Right hindlimb (tissue), 1 donor: ENCODE measurements around the gene SHLD1.
"Not testable (repeated sequence)": the region's sequence is repeated elsewhere in the genome, so short reads cannot be mapped to it uniquely, and the experiment has no call there.

Source experiments
- DNase-seq: peaks from one replicate; pipeline ENCODE4 v3.0.0-alpha.2; 2018

The SHLD1 gene

DNA sequence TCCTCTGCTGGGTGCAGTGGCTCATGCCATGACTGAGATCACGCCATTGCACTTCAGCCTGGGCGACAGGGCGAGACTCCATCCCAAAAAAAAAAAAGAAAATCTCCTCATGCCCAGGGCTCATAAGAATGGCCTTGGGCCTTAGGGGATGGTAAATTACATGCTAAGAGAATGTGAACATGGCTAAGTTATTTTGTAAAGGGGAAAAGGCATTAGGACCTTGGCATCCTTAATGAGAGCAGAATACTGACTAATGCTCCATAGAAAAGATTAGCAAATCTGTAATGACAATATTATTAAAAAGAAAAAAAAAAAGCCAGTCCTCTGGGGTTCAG lies 12.6 kb upstream of the SHLD1 start:
- no peak for DNase-seq

DNA sequence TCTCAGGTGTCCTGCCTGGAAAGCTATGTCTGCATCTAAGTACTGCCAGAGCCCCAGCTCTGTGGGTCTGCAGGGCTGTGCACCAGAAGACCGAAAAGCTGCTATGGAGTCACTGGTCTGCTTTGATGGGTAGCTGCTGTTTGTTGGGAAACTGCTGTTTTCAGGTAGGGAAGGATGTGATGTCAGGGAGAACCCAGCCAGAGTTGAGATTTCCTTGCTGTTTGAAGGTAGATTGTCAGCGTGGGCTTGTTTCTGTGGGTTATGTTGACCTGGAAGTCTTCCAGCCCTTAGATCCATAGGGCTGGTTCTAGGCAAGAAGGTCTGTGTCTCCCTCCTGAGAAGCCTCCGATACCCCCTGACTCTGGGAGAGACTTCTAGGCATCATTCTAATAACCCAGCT lies 12.2 kb upstream of the SHLD1 start:
- DNase-seq, result no peak

DNA sequence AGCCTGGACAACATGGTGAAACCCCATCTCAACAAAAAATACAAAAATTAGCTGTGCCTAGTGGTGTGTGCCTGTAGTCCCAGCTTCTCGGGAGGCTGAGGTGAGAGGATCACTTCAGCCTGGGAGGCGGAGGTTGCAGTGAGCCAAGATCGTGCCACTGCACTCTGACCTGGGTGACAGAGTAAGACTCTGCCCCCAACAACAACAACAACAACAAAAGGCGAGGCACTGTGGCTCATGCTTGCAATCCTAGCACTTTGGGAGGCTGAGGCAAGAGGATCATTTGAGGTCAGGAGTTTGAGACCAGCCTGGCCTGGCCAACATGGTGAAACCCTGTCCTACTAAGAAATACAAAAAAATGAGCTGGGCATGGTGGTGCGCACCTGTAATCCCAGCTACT lies 9.6 kb upstream of the SHLD1 start:
- DNase-seq, result not testable (repeated sequence)

DNA sequence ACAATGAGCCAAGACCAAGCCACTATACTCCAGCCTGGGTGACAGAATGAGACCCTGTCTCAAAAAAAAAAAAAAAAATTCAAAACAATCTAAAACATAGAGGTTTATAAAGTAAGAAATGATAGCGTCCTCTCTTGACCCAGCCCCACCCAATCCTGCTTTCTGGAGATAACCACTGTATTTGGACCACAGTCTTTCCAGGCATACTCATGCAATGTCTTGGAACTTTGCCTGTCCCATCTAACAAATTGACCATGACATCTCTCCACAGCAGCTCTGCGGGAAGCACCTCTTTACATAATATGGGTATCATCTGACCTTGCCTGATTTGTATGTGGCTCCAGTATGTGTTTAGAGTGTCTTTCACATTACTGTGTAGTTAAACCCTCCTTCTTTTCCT lies 9.1 kb upstream of the SHLD1 start:
- no peak for DNase-seq

DNA sequence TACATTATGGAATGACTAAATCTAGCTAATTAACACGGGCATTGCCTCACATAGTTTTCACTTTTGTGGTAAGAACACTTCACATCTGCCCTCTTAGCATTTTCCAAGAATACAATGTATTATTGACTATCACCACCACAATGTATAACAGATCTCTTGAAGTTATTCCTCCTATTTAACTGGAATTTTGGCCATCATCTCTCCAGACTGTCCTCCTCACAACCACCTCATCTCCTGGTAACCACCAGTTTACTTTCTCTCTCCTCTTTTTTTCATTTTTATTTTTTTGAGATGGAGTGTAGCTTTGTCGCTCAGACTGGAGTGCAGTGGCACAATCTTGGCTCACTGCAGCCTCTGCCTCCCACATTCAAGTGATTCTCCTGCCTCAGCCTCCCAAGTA lies 8.2 kb upstream of the SHLD1 start:
- DNase-seq, result no peak

DNA sequence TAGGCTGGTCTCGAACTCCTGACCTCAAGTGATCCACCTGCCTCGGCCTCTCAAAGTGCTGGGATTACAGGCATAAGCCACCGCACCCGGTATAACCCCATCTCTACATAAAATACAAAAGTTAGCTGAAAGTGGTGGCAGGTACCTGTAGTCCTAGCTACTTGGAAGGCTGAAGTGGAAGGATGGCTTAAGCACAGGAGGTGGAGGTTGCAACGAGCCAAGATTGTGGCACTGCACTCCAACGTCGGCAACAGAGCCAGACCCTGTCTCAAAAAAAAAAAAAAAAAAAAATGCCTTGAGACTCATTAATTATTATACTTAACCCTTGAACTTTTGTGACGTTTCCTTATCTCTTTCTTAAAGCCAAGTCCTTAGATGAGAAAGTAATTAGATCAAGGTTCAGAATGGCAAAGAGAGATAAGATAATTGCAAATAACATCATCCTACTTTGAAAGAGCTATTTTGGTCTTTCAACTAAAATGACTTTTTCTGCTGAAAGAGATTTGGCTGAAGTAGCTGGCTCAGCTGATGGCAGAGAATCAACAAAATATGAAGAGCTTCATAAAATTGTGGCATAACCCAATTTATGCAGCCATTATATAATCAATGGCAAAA lies 4.7 kb upstream of the SHLD1 start:
- no peak for DNase-seq

DNA sequence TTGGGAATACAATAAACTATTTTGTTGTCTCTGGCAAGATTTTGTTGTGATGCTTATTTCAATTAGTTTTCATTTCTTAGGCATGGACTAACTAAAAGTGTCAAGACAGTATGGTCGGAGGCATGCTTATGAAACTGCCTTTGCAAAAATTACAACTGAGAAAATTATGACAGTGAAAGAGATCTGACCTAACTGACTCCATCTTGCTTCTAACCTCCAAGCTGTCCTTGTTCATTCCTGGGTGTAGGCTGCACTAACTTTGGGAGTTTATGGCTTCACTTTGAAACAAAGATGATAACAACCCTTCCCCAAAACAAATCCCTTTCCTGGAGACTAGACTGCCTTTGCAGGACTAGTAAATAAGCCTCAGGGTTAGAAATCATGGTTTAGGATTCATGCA lies 4.1 kb upstream of the SHLD1 start:
- no peak for DNase-seq

DNA sequence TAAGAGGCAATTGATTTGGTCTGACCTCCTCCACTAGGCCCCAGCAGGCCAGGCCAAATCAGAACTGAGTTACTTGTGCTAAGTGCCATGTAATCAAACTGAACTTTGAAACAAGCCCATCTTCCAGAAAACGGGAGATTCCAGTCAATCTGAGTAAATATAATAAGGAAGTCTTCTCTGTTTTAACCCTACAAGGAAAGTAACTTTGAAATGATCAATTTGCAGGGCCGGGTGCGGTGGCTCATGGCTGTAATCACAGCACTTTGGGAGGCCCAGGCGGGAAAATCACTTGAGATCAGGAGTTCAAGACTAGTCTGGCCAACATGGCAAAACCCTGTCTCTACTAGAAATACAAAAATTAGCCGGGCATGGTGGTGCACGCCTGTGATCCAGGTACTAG lies 2.0 kb upstream of the SHLD1 start:
- no peak for DNase-seq

DNA sequence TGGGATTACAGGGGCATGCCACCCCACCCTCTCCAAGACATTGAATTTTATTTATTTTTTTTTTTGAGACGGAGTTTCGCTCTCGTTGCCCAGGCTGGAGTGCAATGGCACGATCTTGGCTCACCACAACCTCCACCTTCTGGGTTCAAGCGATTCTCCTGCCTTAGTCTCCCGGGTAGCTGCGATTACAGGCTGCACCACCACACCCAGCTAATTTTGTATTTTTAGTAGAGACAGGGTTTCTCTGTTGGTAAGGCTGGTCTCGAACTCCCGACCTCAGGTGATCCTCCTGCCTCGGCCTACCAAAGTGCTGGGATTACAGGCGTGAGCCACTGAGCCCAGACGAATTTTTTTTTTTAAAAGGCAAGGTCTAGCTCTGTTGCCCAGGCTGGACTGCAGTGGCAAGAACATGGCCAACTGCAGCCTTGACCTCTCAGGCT lies 669 bp upstream of the SHLD1 start:
- DNase-seq, result not testable (repeated sequence)

DNA sequence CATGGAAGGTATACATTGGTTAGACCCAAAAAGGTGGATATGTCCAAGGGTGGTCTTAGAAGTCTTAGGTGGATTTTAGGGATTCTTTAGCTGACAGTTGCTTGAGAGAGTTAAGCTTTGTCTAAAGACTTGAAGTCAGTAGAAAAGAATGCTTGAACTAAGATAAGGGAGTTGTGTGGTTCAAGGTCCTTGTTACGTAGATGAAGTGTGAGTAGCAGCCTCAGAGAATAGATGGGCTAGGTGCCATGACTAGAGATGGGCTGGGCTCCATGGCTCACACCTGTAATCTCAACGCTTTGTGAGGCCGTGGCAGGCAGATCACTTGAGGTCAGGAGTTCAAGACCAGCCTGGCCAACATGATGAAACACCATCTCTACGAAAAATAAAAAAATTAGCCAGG lies 1.7 kb downstream of the SHLD1 start:
- no peak for DNase-seq

DNA sequence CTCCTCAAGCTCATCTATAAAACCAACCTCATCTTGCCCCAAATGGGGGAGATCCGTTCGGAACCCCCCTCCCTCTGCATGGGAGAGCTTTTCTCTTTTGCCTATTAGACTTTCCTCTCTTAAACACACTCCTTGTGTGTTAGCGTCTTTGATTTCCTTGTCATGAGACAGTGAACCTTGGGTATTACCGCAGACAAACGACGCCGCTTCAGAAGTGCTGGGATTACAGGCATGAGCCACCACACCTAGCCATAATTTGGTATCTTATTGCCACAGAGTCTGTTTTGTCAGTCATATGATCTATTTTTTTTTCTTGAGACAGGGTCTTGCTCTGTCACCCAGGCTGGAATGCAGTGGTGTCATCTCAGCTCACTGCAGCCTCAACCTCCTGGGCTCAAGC lies 3.6 kb downstream of the SHLD1 start:
- DNase-seq, result no peak

DNA sequence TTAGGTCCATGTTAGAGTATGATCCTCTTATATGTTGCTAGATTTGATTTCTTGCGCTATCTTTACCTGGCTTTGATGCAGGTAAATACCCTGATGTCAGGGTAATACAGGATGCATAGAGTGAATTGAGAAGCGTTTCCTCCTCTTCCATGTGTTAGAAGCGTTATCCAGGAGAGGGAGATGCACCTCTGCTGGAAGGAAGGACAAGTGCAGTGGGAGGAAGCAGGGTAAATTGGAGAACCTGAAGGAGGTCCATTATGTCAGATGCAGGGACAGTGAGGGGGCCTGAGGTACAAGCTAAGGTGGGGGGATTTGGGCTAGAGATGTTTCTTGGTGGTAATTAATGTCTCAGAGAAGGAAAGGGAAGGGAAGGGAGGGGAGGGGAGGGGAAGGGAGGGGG lies 7.7 kb downstream of the SHLD1 start:
- DNase-seq, result no peak

DNA sequence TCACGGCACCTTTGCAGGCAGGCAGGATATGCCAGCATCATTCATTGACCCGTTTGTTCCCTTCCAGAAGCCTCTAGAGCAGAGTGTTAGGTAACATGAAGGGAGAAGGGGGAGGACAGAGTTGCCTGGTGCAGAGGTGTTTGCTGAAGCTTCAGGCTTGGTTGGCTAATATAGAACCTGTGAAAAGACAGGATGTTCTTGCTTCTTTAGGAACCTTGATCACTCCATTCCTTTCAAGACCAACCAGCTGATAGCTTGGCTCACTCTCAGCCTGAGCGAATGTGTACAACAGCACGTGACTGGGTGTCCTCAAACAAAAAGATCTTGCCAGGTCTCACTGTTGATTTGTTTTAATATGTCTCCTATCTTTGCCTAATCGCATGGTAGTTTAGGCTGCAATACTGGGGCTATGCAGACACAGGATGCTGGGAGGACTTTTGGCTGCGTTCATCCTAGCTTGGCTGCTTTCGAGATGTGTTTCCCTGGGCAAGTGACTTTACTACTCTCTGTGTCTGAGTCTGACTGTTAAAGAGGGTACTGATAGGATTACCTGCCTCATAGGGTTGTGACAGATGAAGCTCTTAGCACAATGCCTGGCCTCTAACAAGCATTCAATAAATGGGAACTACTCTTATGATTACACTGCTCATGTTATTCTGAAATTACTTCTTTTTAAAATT lies 16.0 kb downstream of the SHLD1 start:
- DNase-seq, result no peak

DNA sequence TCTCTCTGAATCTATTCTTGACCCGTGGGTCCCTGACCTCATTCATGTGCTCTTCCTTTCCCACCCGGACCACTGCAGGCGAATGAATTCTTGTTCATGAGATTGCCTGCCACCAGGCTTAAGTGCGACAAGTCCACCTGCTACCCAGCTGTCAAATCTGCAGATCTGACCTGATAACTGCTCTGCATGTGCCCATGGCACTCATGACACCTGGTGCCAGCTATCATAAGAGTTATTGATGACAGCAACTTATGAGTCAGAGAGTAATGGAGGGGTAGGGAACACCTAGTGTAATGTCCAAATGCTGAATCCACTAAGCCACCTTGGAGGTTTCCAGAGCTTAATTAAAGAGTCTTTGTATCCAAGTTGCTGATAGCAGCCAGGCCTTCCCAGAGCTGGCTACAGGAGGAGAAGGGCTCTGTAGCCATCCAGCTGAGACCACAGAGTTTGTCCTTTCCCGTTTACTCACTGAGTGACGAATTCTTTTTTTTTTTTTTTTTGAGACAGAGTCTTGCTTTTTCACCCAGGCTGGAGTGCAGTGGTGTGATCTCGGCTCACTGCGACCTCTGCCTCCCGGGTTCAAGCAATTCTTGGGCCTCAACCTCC lies 17.4 kb downstream of the SHLD1 start:
- peak; percentile 43 for DNase-seq

DNA sequence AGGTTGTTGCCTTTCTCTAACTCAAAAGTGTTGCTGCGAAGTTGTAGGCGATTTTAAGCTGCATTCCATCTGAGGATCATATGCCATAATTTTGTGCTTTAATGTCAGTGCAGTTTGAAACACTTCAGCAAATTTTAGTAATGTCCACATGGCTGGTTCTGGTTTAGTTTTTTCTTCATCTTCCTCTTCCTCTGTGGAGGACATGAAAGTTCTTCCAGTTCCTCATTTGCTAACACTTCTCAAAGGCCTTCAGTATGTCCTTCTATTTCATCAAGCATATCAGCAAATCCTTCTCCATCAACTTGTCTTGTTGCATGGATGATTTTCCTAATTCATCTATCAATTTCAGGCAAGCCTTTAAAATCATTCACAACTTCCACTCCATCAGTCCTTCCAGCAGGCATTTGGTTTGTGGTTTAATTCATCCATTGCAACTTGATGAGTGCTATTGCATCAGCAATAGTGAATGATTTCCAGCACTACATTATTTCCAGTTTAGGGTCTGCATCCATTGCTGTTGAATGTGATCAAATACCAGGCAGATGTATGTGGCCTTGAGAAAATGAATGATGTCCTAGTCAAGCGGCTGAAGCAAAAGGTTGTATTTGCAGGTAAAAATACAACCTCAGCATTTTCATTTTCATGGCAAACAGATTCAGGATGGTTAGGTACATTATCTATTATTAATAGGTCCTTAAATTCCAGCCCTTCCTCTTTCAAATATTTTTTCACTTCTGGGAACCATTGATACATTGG lies 20.2 kb downstream of the SHLD1 start:
- no peak for DNase-seq

DNA sequence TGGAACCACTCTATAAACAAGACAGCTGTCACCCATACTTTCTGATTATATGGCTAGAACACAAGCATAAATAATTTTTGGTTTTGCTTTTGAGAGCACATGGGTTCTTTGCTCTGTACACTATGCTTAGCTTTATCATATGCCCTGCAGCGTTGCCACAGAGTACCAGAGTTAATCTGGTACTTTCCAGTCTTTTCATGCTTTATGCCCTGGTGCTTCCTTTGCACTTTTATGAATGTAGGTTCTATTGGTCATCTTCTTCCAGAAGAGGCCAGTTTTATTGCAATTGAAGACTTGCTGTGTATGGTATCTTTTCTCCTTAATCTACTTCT lies 20.8 kb downstream of the SHLD1 start:
- DNase-seq, result no peak

DNA sequence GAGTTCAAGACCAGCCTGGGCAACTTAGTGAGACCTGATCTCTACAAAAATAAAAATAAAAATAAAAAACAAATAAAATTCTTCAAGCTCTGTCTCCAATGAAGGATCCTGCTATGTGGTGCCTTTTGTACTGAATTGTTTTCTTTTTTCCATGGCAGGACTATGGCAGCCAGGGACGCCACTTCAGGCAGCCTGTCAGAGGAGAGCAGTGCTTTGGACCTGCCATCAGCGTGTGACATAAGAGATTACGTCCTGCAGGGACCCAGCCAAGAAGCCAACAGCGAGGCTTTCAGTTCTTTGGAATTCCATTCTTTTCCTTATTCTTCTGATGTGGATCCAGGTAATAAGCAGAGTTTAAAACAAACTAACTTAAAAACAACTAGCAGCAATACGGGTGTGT lies 22.5 kb downstream of the SHLD1 start:
- DNase-seq, result no peak

DNA sequence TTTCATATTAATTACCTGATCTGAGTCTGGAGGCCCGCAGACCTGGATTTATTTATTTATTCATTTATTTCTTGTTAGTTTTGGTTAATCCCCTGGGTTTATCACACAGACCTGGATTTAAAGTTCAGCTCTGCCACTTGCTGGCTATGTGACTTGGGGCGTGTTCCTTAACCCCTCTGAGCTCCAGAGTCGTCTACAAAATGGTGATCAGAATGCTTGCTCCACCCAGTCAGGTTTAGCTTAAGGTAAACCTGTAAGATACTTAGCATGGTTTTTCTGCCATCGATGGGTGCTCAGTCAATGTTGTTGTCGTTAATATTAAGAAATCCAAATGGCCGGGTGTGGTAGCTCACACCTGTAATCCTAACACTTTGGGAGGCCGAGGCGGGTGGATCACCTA lies 23.4 kb downstream of the SHLD1 start:
- no peak for DNase-seq

DNA sequence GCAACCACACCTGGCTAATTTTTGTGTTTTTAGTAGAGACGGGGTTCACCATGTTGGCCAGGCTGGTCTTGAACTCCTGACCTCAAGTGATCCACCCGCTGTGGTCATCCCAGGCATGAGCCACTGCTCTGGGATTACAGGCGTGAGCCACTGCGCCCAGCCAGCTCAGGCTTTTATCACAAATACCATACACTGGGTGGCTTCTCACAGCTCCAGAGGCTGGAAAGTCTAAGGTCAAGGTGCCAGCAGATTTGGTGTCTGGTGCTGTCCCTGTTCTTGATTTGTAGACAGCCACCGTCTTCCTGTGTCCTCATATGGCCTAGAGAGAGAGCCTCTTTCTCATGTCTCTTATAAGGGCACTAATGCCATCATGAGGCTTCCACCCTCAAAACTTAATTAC lies 25.9 kb downstream of the SHLD1 start:
- DNase-seq, result no peak

DNA sequence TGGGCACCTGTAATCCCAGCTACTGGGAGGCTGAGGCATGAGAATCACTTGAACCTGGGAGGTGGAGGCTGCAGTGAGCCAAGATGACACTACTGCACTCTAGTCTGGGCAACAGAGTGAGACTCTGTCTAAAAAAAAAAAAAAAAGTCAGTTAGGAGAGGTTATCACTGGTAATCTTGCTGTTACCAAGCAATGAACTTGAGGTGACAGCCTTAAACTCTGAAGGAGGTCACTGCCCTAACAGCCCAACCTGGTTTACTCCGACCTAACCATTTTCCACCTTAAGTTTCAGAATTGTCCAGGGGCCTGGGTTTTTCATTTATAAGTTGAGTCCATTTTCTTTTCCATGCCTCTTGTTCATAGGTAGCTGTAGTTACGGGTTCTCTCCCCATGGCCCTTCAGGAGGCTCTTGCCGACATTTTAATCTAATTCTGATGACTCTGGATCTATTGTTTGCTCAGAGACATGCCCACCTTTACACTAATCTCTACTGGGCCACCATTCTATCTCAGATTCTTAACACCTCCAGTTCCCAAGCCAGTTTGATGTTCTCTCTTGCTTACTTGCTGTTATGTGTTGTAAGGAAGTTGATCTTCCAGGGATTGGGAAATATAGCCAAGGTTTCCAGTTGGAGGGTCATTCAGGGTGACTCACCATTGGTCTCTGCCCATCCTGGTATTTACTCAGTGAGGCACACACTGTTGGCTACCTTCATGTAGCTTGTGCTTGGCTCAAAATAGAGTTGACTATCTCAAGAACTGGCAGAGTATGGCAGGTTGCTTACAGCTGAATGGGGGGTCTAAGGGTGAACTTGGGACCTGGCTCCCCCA lies 29.1 kb downstream of the SHLD1 start:
- no peak for DNase-seq

DNA sequence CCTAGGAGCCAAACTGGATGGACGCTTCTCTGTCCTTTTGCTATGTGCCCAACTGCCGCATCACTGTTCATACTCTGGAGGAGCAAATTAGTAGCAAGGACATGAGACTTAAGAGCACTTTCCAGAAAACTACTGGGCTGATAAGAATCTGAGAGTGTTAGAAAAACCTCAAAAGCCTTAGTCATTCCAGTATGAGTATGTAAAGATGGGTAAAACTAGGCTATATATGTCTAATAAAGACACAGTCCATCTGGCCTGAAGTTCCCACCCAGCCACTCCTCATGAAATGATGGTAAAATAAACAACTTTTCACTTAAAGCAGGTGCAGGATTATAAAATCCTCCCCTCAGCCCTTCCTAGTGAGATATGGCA lies 30.6 kb downstream of the SHLD1 start:
- DNase-seq, result no peak

DNA sequence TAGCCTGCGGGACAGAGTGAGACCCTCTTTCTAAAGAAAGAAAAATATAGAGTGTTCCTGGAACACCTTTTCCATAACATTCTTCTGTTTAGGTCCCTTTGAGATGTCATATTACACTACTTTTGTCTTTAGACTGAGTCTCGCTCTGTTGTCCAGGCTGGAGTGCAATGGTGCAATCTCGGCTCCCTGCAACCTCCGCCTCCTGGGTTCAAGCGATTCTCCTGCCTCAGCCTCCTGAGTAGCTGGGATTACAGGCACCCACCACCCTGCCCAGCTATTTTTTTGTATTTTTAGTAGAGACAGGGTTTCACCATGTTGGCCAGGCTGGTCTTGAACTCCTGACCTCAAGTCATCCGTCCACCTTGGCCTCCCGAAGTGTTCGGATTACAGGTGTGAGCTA lies 31.2 kb downstream of the SHLD1 start:
- not testable (repeated sequence) for DNase-seq
